Measurements from ENCODE around the gene FNDC10.

GRCh38 chr1:1628754-1629429, 29.0 kb upstream of the FNDC10 start:
- TF ChIP-seq, protein P1, sequence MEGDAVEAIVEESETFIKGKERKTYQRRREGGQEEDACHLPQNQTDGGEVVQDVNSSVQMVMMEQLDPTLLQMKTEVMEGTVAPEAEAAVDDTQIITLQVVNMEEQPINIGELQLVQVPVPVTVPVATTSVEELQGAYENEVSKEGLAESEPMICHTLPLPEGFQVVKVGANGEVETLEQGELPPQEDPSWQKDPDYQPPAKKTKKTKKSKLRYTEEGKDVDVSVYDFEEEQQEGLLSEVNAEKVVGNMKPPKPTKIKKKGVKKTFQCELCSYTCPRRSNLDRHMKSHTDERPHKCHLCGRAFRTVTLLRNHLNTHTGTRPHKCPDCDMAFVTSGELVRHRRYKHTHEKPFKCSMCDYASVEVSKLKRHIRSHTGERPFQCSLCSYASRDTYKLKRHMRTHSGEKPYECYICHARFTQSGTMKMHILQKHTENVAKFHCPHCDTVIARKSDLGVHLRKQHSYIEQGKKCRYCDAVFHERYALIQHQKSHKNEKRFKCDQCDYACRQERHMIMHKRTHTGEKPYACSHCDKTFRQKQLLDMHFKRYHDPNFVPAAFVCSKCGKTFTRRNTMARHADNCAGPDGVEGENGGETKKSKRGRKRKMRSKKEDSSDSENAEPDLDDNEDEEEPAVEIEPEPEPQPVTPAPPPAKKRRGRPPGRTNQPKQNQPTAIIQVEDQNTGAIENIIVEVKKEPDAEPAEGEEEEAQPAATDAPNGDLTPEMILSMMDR (IDR thresholded peaks at IDR 0.05): no peak
- TF ChIP-seq POLR2A (IDR thresholded peaks at IDR 0.05): no peak
